Panc1 (cell line): Measurements from ENCODE around the gene HSBP1L1. TPM values are rescaled to one million over a fixed set of nuclear protein-coding genes. Genes with fewer than 3 reads are reported as not detected.

ENCODE experiments used
- ATAC-seq: fragments of 200-7000 bp; cut with Tn5 transposase; 2 replicates; pipeline ENCODE4 v1.9.1; 2020; ENCODE audit warnings: mild to moderate bottlenecking, moderate library complexity
- BruUV-seq: library from RNA; stranded (reverse); fragments of 400-500 nt; replicated peaks from 2 replicates; lab custom pipeline; 2021; lab: Mats Ljungman, UMichigan
- CTCF ChIA-PET: fragments of 300-600 bp; sonication (Branson Sonifier 250); formaldehyde crosslinking; loops from one replicate; lab custom pipeline; 2022; ENCODE audit warnings: antibody characterized with exemption; lab: Charles Lee
- POLR2A ChIA-PET: fragments of 300-600 bp; sonication (Branson Sonifier 250); formaldehyde crosslinking; loops from one replicate; lab custom pipeline; 2022; ENCODE audit warnings: antibody characterized with exemption; lab: Charles Lee
- DNase-seq: peaks from one replicate; pipeline ENCODE4 v3.0.0-alpha.2; 2010; ENCODE audit warnings: low read depth, low spot score
- H3K27ac ChIP-seq: 2 replicates; pipeline ENCODE4 v1.5.1; 2011; ENCODE audit warnings: mild to moderate bottlenecking, low read length, inconsistent platforms
- H3K27me3 ChIP-seq: fragments of 200-500 bp; sonication (Bioruptor generic); 2 replicates; pipeline ENCODE4 v1.6.0; 2014; ENCODE audit warnings: low read length, inconsistent platforms; ENCODE audit not compliant: control insufficient read depth, insufficient read depth
- H3K36me3 ChIP-seq: fragments of 200-500 bp; sonication (Bioruptor generic); 2 replicates; pipeline ENCODE4 v1.5.1; 2014; ENCODE audit warnings: inconsistent platforms, mild to moderate bottlenecking, low read length, moderate library complexity; ENCODE audit not compliant: control insufficient read depth, insufficient read depth
- H3K4me1 ChIP-seq: 2 replicates; pipeline ENCODE4 v1.5.1; 2011; ENCODE audit warnings: inconsistent platforms, mild to moderate bottlenecking, low read length, moderate library complexity; ENCODE audit not compliant: control insufficient read depth, insufficient read depth
- H3K4me3 ChIP-seq, 2 experiments: 2 replicates each; pipeline ENCODE4 v1.5.1; 2011 to 2012; ENCODE audit warnings: low read depth in 2 of 2, low read length in 2 of 2, mild to moderate bottlenecking in 2 of 2, inconsistent platforms in 1 of 2, moderate library complexity in 1 of 2
- H3K9me3 ChIP-seq: fragments of 200-500 bp; sonication (Bioruptor generic); 2 replicates; pipeline ENCODE4 v1.5.1; 2014; ENCODE audit warnings: low read depth, mild to moderate bottlenecking, inconsistent platforms, low read length, moderate library complexity; ENCODE audit not compliant: control insufficient read depth, insufficient read depth
- POLR2AphosphoS5 ChIP-seq: IDR thresholded peaks from 2 replicates; pipeline ENCODE4 v1.6.1; 2012; ENCODE audit warnings: mild to moderate bottlenecking, low read depth, low read length, moderate library complexity
- SIN3A ChIP-seq: IDR thresholded peaks from 2 replicates; pipeline ENCODE4 v1.6.1; 2012; ENCODE audit warnings: low read depth, mild to moderate bottlenecking, low read length, moderate library complexity, borderline replicate concordance; ENCODE audit not compliant: insufficient read depth
- TCF7L2 ChIP-seq: IDR thresholded peaks from 2 replicates; pipeline ENCODE4 v1.6.1; 2011; ENCODE audit warnings: mild to moderate bottlenecking, low read depth, low read length, inconsistent platforms
- in situ Hi-C: cut with HindIII; loops from 2 replicates; pipeline ENCODE4 v1.10.0; 2016; ENCODE audit warnings: low sequenced_read_pairs, low pct_unique_long_range_greater_than_20kb
- intact Hi-C: fragments of 100-400 bp; cut with micrococcal nuclease; formaldehyde crosslinking; loops from one replicate; pipeline ENCODE4 v1.10.0; 2022; ENCODE audit not compliant: unreplicated experiment
- total RNA-seq: library from RNA; stranded (reverse); gene quantifications from one replicate; pipeline ENCODE4 v1.2.1, GENCODE V29; 2021; ENCODE audit not compliant: unreplicated experiment
- TF ChIP-seq, protein P1 (sequence below), 2 experiments: IDR thresholded peaks; 2 replicates each; pipeline ENCODE4 v1.6.1; 2011 to 2012; ENCODE audit warnings: low read depth in 2 of 2, control low read depth in 1 of 2, low read length in 1 of 2, mild to moderate bottlenecking in 1 of 2, moderate library complexity in 1 of 2; ENCODE audit not compliant: insufficient read depth in 1 of 2
- TF ChIP-seq, protein P2 (sequence below): fragments of 450-650 bp; IDR thresholded peaks from 2 replicates; pipeline ENCODE4 v1.5.1; 2017; ENCODE audit warnings: mild to moderate bottlenecking

Gene HSBP1L1
- total RNA-seq, 1 experiment from 2014 or later: 45.4 TPM

DNA sequence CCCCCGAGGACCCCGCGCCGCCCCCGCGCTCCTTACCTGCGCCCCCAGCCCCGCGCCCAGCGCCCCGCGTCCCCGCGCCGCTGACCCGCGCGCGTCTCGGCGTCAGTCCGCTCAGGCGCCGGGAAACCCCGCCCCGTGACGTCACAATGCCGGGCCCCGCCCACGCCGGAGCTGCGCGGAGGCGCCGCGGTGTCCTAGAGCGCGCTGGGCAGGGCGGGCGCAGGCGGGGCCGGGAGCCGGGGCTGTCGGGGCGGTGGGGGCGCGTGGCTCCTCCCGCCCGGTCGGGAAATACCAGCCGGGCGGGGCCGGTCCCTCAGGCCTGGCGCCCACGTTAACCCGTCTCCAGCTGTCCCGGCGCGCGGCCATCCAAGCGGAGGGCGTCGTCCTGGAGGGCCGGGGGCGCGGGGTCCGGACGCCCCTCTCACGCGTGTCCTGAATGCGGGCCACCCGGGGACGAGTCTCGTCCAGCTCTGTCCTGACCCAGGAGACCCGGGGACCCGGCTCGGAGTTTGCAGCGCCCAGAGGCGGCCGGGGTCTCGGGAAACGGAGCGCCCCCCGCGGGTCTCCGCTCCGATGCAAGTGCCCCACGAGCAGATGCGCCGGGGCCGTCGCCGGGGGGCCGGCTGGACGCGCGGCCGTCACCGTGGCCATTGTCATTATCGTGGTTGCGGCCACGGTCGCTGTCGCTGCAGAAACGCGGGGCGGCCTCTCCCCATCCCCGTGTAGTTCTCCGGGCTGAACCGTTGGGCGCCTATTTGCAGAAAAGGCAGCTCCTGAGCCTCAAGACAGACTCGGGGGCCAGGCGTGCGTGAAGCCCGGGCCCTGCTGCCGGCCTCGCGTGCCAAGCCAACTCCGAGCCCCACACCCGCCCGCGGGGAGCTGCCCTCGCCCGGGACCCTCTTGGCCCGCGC, 12.6 kb upstream of the HSBP1L1 start, which contains the start of gene SLC66A2:
Gene SLC66A2, minus strand, starts transcription at position 109 of the 911 bp plus-strand sequence. CDS start 727 bp downstream, outside the sequence.
- H3K4me1 ChIP-seq: peaks cover 29% of the 10 kb centered on the region
- no peak for DNase-seq
- in situ Hi-C loops: no loop called here
- ATAC-seq: peak; percentile 95
- POLR2A ChIA-PET: interaction anchor here (0.6 kb wide), 1 partner anchor 251 kb away, joined by 3 read pairs; no protein-coding TSS in a partner anchor
- H3K27me3 ChIP-seq: no peaks in the 10 kb centered on the region
- peak within 1 kb of the TSS; percentile 70 for H3K27ac ChIP-seq
- intact Hi-C loops: no loop called here
- peak within 1 kb of the TSS; percentile 65 to 77 for H3K4me3 ChIP-seq
- CTCF ChIA-PET: interaction anchor here (0.8 kb wide), 1 partner anchor 175 kb away, joined by 6 read pairs; no protein-coding TSS in a partner anchor
- no TSS peak for BruUV-seq
- H3K36me3 ChIP-seq: no peaks in the 10 kb centered on the region
- no peak; the same call in 1 of the 2 replicates for TF ChIP-seq SIN3A
- TF ChIP-seq TCF7L2: no peak
- TF ChIP-seq, protein P1, sequence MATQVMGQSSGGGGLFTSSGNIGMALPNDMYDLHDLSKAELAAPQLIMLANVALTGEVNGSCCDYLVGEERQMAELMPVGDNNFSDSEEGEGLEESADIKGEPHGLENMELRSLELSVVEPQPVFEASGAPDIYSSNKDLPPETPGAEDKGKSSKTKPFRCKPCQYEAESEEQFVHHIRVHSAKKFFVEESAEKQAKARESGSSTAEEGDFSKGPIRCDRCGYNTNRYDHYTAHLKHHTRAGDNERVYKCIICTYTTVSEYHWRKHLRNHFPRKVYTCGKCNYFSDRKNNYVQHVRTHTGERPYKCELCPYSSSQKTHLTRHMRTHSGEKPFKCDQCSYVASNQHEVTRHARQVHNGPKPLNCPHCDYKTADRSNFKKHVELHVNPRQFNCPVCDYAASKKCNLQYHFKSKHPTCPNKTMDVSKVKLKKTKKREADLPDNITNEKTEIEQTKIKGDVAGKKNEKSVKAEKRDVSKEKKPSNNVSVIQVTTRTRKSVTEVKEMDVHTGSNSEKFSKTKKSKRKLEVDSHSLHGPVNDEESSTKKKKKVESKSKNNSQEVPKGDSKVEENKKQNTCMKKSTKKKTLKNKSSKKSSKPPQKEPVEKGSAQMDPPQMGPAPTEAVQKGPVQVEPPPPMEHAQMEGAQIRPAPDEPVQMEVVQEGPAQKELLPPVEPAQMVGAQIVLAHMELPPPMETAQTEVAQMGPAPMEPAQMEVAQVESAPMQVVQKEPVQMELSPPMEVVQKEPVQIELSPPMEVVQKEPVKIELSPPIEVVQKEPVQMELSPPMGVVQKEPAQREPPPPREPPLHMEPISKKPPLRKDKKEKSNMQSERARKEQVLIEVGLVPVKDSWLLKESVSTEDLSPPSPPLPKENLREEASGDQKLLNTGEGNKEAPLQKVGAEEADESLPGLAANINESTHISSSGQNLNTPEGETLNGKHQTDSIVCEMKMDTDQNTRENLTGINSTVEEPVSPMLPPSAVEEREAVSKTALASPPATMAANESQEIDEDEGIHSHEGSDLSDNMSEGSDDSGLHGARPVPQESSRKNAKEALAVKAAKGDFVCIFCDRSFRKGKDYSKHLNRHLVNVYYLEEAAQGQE (IDR thresholded peaks at IDR 0.05; ENCODE audit: insufficient read depth in 1 of 2, low read depth in 2 of 2, low read length in 1 of 2): no peak
- peak; percentile 67; the same call in 1 of the 2 replicates for TF ChIP-seq POLR2AphosphoS5
- TF ChIP-seq, protein P2, sequence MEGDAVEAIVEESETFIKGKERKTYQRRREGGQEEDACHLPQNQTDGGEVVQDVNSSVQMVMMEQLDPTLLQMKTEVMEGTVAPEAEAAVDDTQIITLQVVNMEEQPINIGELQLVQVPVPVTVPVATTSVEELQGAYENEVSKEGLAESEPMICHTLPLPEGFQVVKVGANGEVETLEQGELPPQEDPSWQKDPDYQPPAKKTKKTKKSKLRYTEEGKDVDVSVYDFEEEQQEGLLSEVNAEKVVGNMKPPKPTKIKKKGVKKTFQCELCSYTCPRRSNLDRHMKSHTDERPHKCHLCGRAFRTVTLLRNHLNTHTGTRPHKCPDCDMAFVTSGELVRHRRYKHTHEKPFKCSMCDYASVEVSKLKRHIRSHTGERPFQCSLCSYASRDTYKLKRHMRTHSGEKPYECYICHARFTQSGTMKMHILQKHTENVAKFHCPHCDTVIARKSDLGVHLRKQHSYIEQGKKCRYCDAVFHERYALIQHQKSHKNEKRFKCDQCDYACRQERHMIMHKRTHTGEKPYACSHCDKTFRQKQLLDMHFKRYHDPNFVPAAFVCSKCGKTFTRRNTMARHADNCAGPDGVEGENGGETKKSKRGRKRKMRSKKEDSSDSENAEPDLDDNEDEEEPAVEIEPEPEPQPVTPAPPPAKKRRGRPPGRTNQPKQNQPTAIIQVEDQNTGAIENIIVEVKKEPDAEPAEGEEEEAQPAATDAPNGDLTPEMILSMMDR: no peak
- H3K9me3 ChIP-seq: no peaks in the 10 kb centered on the region

- in situ Hi-C loops: no loop called here
- no peak for TF ChIP-seq POLR2AphosphoS5
- Histone ChIP-seq H3K4me1 (peaks cover 29% of the 10 kb centered on the region), H3K4me3 (peak overlapping the region; percentile 65 to 77), H3K9me3 (no peaks in the 10 kb centered on the region), H3K36me3 (no peaks in the 10 kb centered on the region), H3K27me3 (no peaks in the 10 kb centered on the region), H3K27ac (peak overlapping the region; percentile 70)
- intact Hi-C loops: no loop called here
- no peak for ATAC-seq
- ChIA-PET POLR2A (interaction anchor here (0.7 kb wide), 1 partner anchor 9 kb away, joined by 3 read pairs; no protein-coding TSS in a partner anchor), CTCF (interaction anchor here (0.9 kb wide), 1 partner anchor 12 kb away, joined by 11 read pairs; the partner anchor contains the start of gene HSBP1L1)
- no peak for DNase-seq
- no TSS peak for BruUV-seq
Measured at GRCh38 chr18:79952456-79952995, 11.9 kb upstream of the HSBP1L1 start.
